IPS-11a (cell line): Measurements from ENCODE around the gene BCL2.

Source experiments
- H3K4me3 ChIP-seq: one replicate; pipeline ENCODE4 v1.5.1; 2013; ENCODE audit warnings: low read depth, low read length, control low read depth

Gene BCL2

GRCh38 chr18:63186520-63187222, 132.9 kb downstream of the BCL2 start:
- no peak overlapping the region for H3K4me3 ChIP-seq

- H3K4me3 ChIP-seq: no peak overlapping the region
These were observed 133.6 kb downstream of the BCL2 start for GRCh38 chr18:63185984-63186383.

- no peak overlapping the region for H3K4me3 ChIP-seq
These were observed 135.4 kb downstream of the BCL2 start for GRCh38 chr18:63183952-63184770.

- no peak overlapping the region for H3K4me3 ChIP-seq
These were observed 136.2 kb downstream of the BCL2 start for GRCh38 chr18:63183378-63183777.

- H3K4me3 ChIP-seq: no peak overlapping the region
These were observed 136.7 kb downstream of the BCL2 start for GRCh38 chr18:63182861-63183260.

GRCh38 chr18:63182310-63182772, 137.2 kb downstream of the BCL2 start:
- no peak overlapping the region for H3K4me3 ChIP-seq

GRCh38 chr18:63181706-63182309, 137.8 kb downstream of the BCL2 start:
- no peak overlapping the region for H3K4me3 ChIP-seq

GRCh38 chr18:63180971-63181376, 138.6 kb downstream of the BCL2 start:
- H3K4me3 ChIP-seq: no peak overlapping the region

- no peak overlapping the region for H3K4me3 ChIP-seq
These were observed 139.2 kb downstream of the BCL2 start for GRCh38 chr18:63180321-63180720.

- H3K4me3 ChIP-seq: no peak overlapping the region
These were observed 140.1 kb downstream of the BCL2 start for GRCh38 chr18:63179422-63179821.

GRCh38 chr18:63178971-63179370, 140.6 kb downstream of the BCL2 start:
- no peak overlapping the region for H3K4me3 ChIP-seq

- H3K4me3 ChIP-seq: no peak overlapping the region
These were observed 141.4 kb downstream of the BCL2 start for GRCh38 chr18:63177919-63178821.

GRCh38 chr18:63177259-63177658, 142.3 kb downstream of the BCL2 start:
- no peak overlapping the region for H3K4me3 ChIP-seq

GRCh38 chr18:63175264-63175663, 144.3 kb downstream of the BCL2 start:
- H3K4me3 ChIP-seq: no peak overlapping the region

- no peak overlapping the region for H3K4me3 ChIP-seq
These were observed 145.6 kb downstream of the BCL2 start for GRCh38 chr18:63173983-63174382.

GRCh38 chr18:63169853-63170252, 149.7 kb downstream of the BCL2 start:
- H3K4me3 ChIP-seq: no peak overlapping the region

- H3K4me3 ChIP-seq: no peak overlapping the region
These were observed 151.3 kb downstream of the BCL2 start for GRCh38 chr18:63168287-63168686.

- H3K4me3 ChIP-seq: no peak overlapping the region
These were observed 153.4 kb downstream of the BCL2 start for GRCh38 chr18:63166142-63166541.

- no peak overlapping the region for H3K4me3 ChIP-seq
These were observed 155.2 kb downstream of the BCL2 start for GRCh38 chr18:63164396-63164795.

GRCh38 chr18:63162271-63163014, 157.1 kb downstream of the BCL2 start:
- no peak overlapping the region for H3K4me3 ChIP-seq
